Left ventricle myocardium inferior (tissue), 1 donor: ENCODE measurements around the gene SLC26A1. TPM values are rescaled to one million over a fixed set of nuclear protein-coding genes. Genes with fewer than 3 reads are reported as not detected.
"Not testable (repeated sequence)": the region's sequence is repeated elsewhere in the genome, so short reads cannot be mapped to it uniquely, and the experiment has no call there.

ENCODE experiments used
- DNase-seq: peaks from one replicate; pipeline ENCODE4 v3.0.0-alpha.2; 2020
- H3K27ac ChIP-seq: fragments of 200-600 bp; replicated peaks from 2 replicates; pipeline ENCODE4 v1.8.0; 2021
- H3K27me3 ChIP-seq: fragments of 200-600 bp; 2 replicates; pipeline ENCODE4 v1.8.0; 2021; ENCODE audit warnings: low read depth
- H3K36me3 ChIP-seq: fragments of 200-600 bp; 2 replicates; pipeline ENCODE4 v1.8.0; 2021
- H3K4me1 ChIP-seq: fragments of 200-600 bp; 2 replicates; pipeline ENCODE4 v1.8.0; 2021
- H3K4me3 ChIP-seq: fragments of 200-600 bp; 2 replicates; pipeline ENCODE4 v1.8.0; 2021; ENCODE audit warnings: mild to moderate bottlenecking, moderate library complexity
- H3K9me3 ChIP-seq: fragments of 200-600 bp; replicated peaks from 2 replicates; pipeline ENCODE4 v1.8.0; 2021
- intact Hi-C: fragments of 100-400 bp; cut with micrococcal nuclease; formaldehyde crosslinking; loops from one replicate; pipeline ENCODE4 v1.11.0; 2022
- total RNA-seq: library from RNA; stranded (reverse); fragmentation: NEBNext Ultra II Directional; extraction: Animal tissue kit (Norgen Biotek cat#: 25700); gene quantifications from one replicate; pipeline ENCODE4 v1.2.1, GENCODE V29; 2021
- TF ChIP-seq, protein P1 (sequence below): fragments of 200-600 bp; IDR thresholded peaks from 2 replicates; pipeline ENCODE4 v1.8.0; 2021; ENCODE audit warnings: antibody characterized with exemption, mild to moderate bottlenecking, borderline replicate concordance
- donor health status: DM: no; HTN: yes; CAD: no; lungs with severe emphysema.

Gene SLC26A1
- total RNA-seq, 1 donor from 2014 or later = not detected

DNA sequence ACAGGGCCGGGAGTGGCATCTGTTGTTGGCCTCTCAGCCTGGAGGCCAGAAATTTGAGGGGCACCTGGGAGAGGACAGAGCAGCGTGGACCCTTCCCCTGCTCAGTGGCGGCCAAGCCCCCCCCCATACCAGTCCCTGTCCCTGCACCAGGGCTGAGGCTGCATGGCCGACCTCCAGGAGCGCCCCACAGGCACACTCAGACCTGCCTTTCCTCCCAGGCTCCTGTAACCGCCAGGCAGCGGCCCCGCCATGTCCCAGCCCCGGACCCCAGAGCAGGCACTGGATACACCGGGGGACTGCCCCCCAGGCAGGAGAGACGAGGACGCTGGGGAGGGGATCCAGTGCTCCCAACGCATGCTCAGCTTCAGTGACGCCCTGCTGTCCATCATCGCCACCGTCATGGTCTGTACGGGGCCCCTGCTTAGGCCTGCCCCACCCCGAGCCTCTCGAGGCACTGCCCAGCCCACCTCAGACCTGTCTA is 45.7 kb downstream of the SLC26A1 start:
- Histone ChIP-seq H3K4me3 (no peak overlapping the region), H3K9me3 (no peaks in the 10 kb centered on the region), H3K36me3 (peaks cover 16% of the 10 kb centered on the region), H3K27me3 (no peaks in the 10 kb centered on the region), H3K27ac (no peak overlapping the region), H3K4me1 (peaks cover 7% of the 10 kb centered on the region)
- DNase-seq = no peak
- TF ChIP-seq, protein P1, sequence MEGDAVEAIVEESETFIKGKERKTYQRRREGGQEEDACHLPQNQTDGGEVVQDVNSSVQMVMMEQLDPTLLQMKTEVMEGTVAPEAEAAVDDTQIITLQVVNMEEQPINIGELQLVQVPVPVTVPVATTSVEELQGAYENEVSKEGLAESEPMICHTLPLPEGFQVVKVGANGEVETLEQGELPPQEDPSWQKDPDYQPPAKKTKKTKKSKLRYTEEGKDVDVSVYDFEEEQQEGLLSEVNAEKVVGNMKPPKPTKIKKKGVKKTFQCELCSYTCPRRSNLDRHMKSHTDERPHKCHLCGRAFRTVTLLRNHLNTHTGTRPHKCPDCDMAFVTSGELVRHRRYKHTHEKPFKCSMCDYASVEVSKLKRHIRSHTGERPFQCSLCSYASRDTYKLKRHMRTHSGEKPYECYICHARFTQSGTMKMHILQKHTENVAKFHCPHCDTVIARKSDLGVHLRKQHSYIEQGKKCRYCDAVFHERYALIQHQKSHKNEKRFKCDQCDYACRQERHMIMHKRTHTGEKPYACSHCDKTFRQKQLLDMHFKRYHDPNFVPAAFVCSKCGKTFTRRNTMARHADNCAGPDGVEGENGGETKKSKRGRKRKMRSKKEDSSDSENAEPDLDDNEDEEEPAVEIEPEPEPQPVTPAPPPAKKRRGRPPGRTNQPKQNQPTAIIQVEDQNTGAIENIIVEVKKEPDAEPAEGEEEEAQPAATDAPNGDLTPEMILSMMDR = no peak
- intact Hi-C loops = no loop called here

DNA sequence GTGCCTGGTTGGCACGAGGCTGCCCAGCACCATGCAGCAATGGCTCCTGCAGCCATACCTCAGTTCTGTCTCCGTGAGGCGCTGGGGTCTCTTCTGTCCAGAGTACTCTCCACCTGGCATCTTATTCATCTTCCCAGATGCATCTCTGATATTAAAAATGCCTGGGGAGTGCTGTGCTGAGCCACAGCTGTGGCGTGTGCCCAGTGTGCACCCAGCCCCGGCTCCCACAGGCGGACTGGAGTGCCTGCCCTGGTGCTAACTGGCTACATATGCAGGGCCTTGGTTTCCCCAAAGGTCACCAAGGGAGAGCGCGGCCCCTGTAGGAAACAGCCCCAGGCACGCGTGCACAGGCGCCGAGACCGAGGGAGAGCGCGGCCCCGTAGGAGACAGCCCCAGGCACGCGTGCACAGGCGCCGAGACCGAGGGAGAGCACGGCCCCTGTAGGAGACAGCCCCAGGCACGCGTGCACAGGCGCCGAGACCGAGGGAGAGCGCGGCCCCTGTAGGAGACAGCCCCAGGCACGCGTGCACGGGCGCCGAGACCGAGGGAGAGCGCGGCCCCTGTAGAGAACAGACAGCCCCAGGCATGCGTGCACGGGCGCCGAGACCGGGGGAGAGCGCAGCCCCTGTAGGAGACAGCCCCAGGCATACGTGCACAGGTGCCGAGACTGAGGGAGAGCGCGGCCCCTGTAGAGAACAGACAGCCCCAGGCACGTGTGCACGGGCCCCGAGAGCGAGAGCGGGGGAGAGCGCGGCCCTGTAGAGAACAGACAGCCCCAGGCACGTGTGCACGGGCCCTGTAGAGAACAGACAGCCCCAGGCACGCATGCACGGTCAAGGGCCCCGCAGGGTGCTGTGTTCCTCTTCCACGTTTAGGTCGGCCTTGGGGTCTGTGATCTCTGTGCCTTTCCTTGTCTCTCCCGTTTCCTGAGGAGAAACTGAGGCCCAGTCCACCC is 46.4 kb downstream of the SLC26A1 start:
- H3K9me3 ChIP-seq = no peaks in the 10 kb centered on the region
- H3K36me3 ChIP-seq = peaks cover 15% of the 10 kb centered on the region
- intact Hi-C loops = no loop called here
- H3K27ac ChIP-seq = no peak overlapping the region
- no peak for DNase-seq
- TF ChIP-seq, protein P1 = no peak
- H3K27me3 ChIP-seq = no peaks in the 10 kb centered on the region
- H3K4me3 ChIP-seq = no peak overlapping the region
- peaks cover 7% of the 10 kb centered on the region for H3K4me1 ChIP-seq

DNA sequence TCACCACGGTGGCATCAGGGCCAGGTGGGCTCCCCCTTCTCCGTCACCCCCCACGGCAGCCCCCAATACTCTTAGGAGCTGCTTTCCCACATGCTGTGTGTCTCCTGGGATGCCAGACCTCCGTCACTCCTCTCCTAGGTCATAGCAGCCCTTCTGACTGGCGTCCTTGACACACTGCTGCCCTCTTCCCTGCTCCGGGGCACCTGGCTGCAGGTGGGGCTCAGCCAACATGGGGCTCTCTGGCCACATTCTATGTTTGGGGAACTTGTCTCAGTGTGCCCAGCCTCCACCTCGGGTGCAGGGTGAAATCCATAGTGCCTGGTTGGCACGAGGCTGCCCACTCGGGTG is 47.1 kb downstream of the SLC26A1 start:
- intact Hi-C loops = no loop called here
- H3K36me3 ChIP-seq = peaks cover 8% of the 10 kb centered on the region
- H3K27me3 ChIP-seq = no peaks in the 10 kb centered on the region
- DNase-seq = no peak
- H3K4me3 ChIP-seq = no peak overlapping the region
- no peaks in the 10 kb centered on the region for H3K9me3 ChIP-seq
- TF ChIP-seq, protein P1 = no peak
- no peak overlapping the region for H3K27ac ChIP-seq
- H3K4me1 ChIP-seq = peaks cover 7% of the 10 kb centered on the region

DNA sequence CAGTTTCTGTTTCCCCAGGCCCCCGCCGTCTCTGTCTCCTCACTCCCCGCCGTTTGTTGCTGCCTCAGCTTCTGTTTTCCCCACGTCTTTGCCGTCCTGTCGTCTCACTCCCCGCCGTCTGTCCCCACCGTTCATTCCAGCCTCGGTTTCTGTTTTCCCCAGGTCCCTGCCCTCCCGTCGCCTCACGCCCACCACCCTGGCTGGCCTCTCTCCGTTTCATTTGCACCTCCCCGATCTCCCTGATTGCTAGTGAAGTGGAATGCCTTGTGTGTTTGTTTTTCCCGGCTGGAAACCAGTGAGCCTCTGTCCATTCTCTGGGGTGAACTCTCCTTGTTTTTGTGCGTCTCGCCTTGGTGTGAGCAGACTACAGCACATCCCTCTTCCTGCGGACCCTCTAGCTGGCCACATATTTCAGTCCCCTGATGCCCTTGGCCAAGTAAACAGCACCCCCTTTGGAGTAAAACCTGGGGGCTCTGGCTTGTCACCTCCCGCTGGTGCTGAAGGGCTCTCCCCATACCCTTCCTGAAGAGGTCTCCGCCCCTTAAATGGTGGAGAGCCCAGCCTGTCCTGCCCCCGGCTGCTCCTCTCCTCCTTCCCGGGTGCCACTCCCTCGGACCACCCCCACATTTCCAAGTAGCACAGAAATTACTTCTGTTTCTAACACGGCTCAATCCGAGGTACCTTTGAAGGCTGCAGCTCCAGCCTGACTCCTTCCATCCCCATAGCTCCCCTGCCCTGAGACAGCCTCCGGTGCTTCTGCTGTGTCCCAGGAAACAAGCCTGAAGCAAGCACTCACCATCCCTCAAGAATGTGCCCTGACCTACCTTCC is 47.7 kb downstream of the SLC26A1 start:
- Histone ChIP-seq H3K4me1 (peaks cover 7% of the 10 kb centered on the region), H3K27me3 (no peaks in the 10 kb centered on the region), H3K36me3 (peaks cover 8% of the 10 kb centered on the region), H3K9me3 (no peaks in the 10 kb centered on the region), H3K4me3 (no peak overlapping the region), H3K27ac (no peak overlapping the region)
- DNase-seq = no peak
- intact Hi-C loops = no loop called here
- TF ChIP-seq, protein P1 = no peak

DNA sequence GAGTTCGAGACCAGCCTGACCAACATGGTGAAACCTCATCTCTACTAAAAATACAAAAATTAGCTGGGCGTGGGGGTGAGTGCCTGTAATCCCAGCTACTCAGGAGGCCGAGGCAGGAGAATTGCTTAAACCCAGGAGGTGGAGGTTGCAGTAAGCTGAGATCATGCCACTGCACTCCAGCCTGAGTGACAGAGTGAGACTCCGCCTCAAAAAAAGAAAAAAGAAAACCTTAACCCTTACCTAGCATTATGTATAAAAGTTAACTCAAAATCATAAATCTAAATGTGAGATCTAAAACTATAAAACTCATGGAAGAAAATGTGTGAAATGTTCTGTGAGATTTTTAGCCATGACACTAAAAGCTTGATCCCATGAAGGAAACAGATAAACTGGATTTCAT is 53.7 kb downstream of the SLC26A1 start:
- intact Hi-C loops, H3K27me3 ChIP-seq, H3K4me1 ChIP-seq, H3K36me3 ChIP-seq, H3K4me3 ChIP-seq, DNase-seq, H3K27ac ChIP-seq, H3K9me3 ChIP-seq: not testable (repeated sequence)

Other genes with a start within 250 kb of the SLC26A1 start
- 4.8 TPM for gene CPLX1, start 167.3 kb downstream of the SLC26A1 start, total RNA-seq
- 25.1 TPM for gene GAK, start 61.1 kb downstream of the SLC26A1 start, total RNA-seq
- 20.3 TPM for gene TMEM175, start 60.9 kb downstream of the SLC26A1 start, total RNA-seq
- gene DGKQ, start 19.8 kb downstream of the SLC26A1 start, total RNA-seq = 3.5 TPM
- gene IDUA, start 6.4 kb downstream of the SLC26A1 start, total RNA-seq = 9.0 TPM
- gene FGFRL1, start 18.2 kb upstream of the SLC26A1 start, total RNA-seq = 22.4 TPM
- not detected for gene RNF212, start 120.2 kb upstream of the SLC26A1 start, total RNA-seq
- 13.9 TPM for gene SPON2, start 179.2 kb upstream of the SLC26A1 start, total RNA-seq